ENCODE data around the gene TGM6. TPM values are rescaled to one million over a fixed set of nuclear protein-coding genes. Genes with fewer than 3 reads are reported as not detected.

TGM6 gene
- total RNA-seq, 1 experiment from 2014 or later: not detected

DNA sequence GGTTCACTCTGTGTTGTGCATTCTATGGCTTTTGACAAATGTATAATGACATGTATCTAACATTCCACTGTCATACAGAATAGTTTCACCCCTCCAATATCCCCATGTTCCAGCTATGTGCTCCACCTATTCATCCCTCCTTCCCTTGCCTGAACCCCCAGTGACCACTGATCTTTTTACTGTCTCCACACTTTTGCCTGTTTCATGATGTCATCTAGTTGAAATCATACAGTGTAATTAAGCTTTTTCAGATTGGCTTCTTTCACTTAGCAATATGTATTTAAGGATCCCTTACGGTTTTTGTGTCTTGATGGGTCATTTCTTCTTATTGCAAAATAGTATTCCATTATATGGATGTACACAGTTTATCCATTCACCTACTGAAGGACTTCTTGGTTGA, 39.8 kb downstream of the TGM6 start:
- H3K79me2 ChIP-seq (ENCODE audit: low read length): no peaks in the 10 kb centered on the region
- no peaks in the 10 kb centered on the region for H3K9me2 ChIP-seq (replicated peaks; ENCODE audit: insufficient read depth, low read length)
- no peak overlapping the region for H2AFZ ChIP-seq (ENCODE audit: low read length)
- H3K9me3 ChIP-seq (ENCODE audit: low read length): no peaks in the 10 kb centered on the region
- H3K9ac ChIP-seq (ENCODE audit: low read length): no peak overlapping the region
- H3K36me3 ChIP-seq (ENCODE audit: insufficient read depth, low read length): no peaks in the 10 kb centered on the region
- DNase-seq: peak; percentile 19
- H3K27ac ChIP-seq (ENCODE audit: low read length): no peak overlapping the region
- no peaks in the 10 kb centered on the region for H4K20me1 ChIP-seq (ENCODE audit: insufficient read depth, low read depth, low read length)
- no peak overlapping the region for H3K4me3 ChIP-seq (ENCODE audit: low read length)
- no peaks in the 10 kb centered on the region for H3K27me3 ChIP-seq (ENCODE audit: low read length)
- H3K4me1 ChIP-seq (ENCODE audit: low read length): no peaks in the 10 kb centered on the region
- no peak overlapping the region for H3K4me2 ChIP-seq (ENCODE audit: low read depth, low read length, poor library complexity, severe bottlenecking)

- H3K27ac ChIP-seq (ENCODE audit: low read length): no peak overlapping the region
- H3K9ac ChIP-seq (ENCODE audit: low read length): no peak overlapping the region
- no peak overlapping the region for H2AFZ ChIP-seq (ENCODE audit: low read length)
- no peak overlapping the region for H3K4me2 ChIP-seq (ENCODE audit: low read depth, low read length, poor library complexity, severe bottlenecking)
- no peaks in the 10 kb centered on the region for H4K20me1 ChIP-seq (ENCODE audit: insufficient read depth, low read depth, low read length)
- no peaks in the 10 kb centered on the region for H3K27me3 ChIP-seq (ENCODE audit: low read length)
- DNase-seq: no peak
- H3K79me2 ChIP-seq (ENCODE audit: low read length): no peaks in the 10 kb centered on the region
- no peaks in the 10 kb centered on the region for H3K4me1 ChIP-seq (ENCODE audit: low read length)
- no peaks in the 10 kb centered on the region for H3K36me3 ChIP-seq (ENCODE audit: insufficient read depth, low read length)
- no peaks in the 10 kb centered on the region for H3K9me2 ChIP-seq (replicated peaks; ENCODE audit: insufficient read depth, low read length)
- H3K9me3 ChIP-seq (ENCODE audit: low read length): no peaks in the 10 kb centered on the region
- no peak overlapping the region for H3K4me3 ChIP-seq (ENCODE audit: low read length)
Measured at GRCh38 chr20:2421247-2421646, 40.5 kb downstream of the TGM6 start.

DNA sequence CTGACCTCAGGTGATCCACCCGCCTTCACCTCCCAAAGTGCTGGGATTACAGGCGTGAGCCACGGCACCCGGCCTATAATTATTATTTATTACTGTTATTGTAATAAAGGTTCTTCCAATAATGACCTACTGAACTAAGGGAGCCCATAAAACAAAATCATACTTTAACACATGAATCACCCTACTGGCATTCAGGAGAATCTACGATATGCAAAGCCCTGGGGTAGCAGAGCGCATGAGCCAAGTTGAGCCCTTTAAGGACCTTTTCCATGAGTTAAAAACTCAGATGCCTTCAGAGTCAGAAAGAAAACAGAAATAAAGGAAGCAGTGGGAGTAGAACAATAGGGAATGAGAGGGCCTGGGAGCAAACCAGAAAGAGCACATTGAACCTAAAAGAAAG, 48.4 kb downstream of the TGM6 start:
- H2AFZ ChIP-seq (ENCODE audit: low read length): no peak overlapping the region
- H3K27ac ChIP-seq (ENCODE audit: low read length): no peak overlapping the region
- no peaks in the 10 kb centered on the region for H3K79me2 ChIP-seq (ENCODE audit: low read length)
- no peaks in the 10 kb centered on the region for H3K9me2 ChIP-seq (replicated peaks; ENCODE audit: insufficient read depth, low read length)
- H3K36me3 ChIP-seq (ENCODE audit: insufficient read depth, low read length): no peaks in the 10 kb centered on the region
- no peaks in the 10 kb centered on the region for H3K4me1 ChIP-seq (ENCODE audit: low read length)
- no peaks in the 10 kb centered on the region for H4K20me1 ChIP-seq (ENCODE audit: insufficient read depth, low read depth, low read length)
- H3K9me3 ChIP-seq (ENCODE audit: low read length): no peaks in the 10 kb centered on the region
- no peaks in the 10 kb centered on the region for H3K27me3 ChIP-seq (ENCODE audit: low read length)
- H3K4me3 ChIP-seq (ENCODE audit: low read length): no peak overlapping the region
- DNase-seq: no peak
- no peak overlapping the region for H3K4me2 ChIP-seq (ENCODE audit: low read depth, low read length, poor library complexity, severe bottlenecking)
- H3K9ac ChIP-seq (ENCODE audit: low read length): no peak overlapping the region

GRCh38 chr20:2430538-2430937, 49.8 kb downstream of the TGM6 start:
- Histone ChIP-seq H3K27me3 (ENCODE audit: low read length) (no peaks in the 10 kb centered on the region), H3K9ac (ENCODE audit: low read length) (no peak overlapping the region), H3K4me3 (ENCODE audit: low read length) (no peak overlapping the region), H4K20me1 (ENCODE audit: insufficient read depth, low read depth, low read length) (no peaks in the 10 kb centered on the region), H3K4me1 (ENCODE audit: low read length) (no peaks in the 10 kb centered on the region), H3K79me2 (ENCODE audit: low read length) (no peaks in the 10 kb centered on the region), H2AFZ (ENCODE audit: low read length) (no peak overlapping the region), H3K9me2 (replicated peaks; ENCODE audit: insufficient read depth, low read length) (no peaks in the 10 kb centered on the region), H3K9me3 (ENCODE audit: low read length) (no peaks in the 10 kb centered on the region), H3K36me3 (ENCODE audit: insufficient read depth, low read length) (no peaks in the 10 kb centered on the region), H3K4me2 (ENCODE audit: low read depth, low read length, poor library complexity, severe bottlenecking) (no peak overlapping the region), H3K27ac (ENCODE audit: low read length) (no peak overlapping the region)
- DNase-seq: no peak

- no peaks in the 10 kb centered on the region for H3K36me3 ChIP-seq (ENCODE audit: insufficient read depth, low read length)
- H3K4me1 ChIP-seq (ENCODE audit: low read length): no peaks in the 10 kb centered on the region
- no peaks in the 10 kb centered on the region for H3K9me3 ChIP-seq (ENCODE audit: low read length)
- H3K27me3 ChIP-seq (ENCODE audit: low read length): no peaks in the 10 kb centered on the region
- no peak overlapping the region for H3K4me3 ChIP-seq (ENCODE audit: low read length)
- no peaks in the 10 kb centered on the region for H3K9me2 ChIP-seq (replicated peaks; ENCODE audit: insufficient read depth, low read length)
- no peaks in the 10 kb centered on the region for H3K79me2 ChIP-seq (ENCODE audit: low read length)
- no peaks in the 10 kb centered on the region for H4K20me1 ChIP-seq (ENCODE audit: insufficient read depth, low read depth, low read length)
- H3K27ac ChIP-seq (ENCODE audit: low read length): no peak overlapping the region
- no peak overlapping the region for H2AFZ ChIP-seq (ENCODE audit: low read length)
- H3K4me2 ChIP-seq (ENCODE audit: low read depth, low read length, poor library complexity, severe bottlenecking): no peak overlapping the region
- no peak for DNase-seq
- no peak overlapping the region for H3K9ac ChIP-seq (ENCODE audit: low read length)
Measured at GRCh38 chr20:2431185-2431584, 50.5 kb downstream of the TGM6 start.

- H3K36me3 ChIP-seq (ENCODE audit: insufficient read depth, low read length): no peaks in the 10 kb centered on the region
- no peaks in the 10 kb centered on the region for H3K4me1 ChIP-seq (ENCODE audit: low read length)
- no peak overlapping the region for H3K4me2 ChIP-seq (ENCODE audit: low read depth, low read length, poor library complexity, severe bottlenecking)
- H3K79me2 ChIP-seq (ENCODE audit: low read length): no peaks in the 10 kb centered on the region
- H2AFZ ChIP-seq (ENCODE audit: low read length): no peak overlapping the region
- H3K9ac ChIP-seq (ENCODE audit: low read length): no peak overlapping the region
- no peak for DNase-seq
- no peaks in the 10 kb centered on the region for H3K9me2 ChIP-seq (replicated peaks; ENCODE audit: insufficient read depth, low read length)
- H3K4me3 ChIP-seq (ENCODE audit: low read length): no peak overlapping the region
- no peak overlapping the region for H3K27ac ChIP-seq (ENCODE audit: low read length)
- no peaks in the 10 kb centered on the region for H4K20me1 ChIP-seq (ENCODE audit: insufficient read depth, low read depth, low read length)
- H3K9me3 ChIP-seq (ENCODE audit: low read length): no peaks in the 10 kb centered on the region; the same call in 1 of the 2 replicates
- H3K27me3 ChIP-seq (ENCODE audit: low read length): no peaks in the 10 kb centered on the region
Measured at GRCh38 chr20:2446845-2447244, 66.1 kb downstream of the TGM6 start.

DNA sequence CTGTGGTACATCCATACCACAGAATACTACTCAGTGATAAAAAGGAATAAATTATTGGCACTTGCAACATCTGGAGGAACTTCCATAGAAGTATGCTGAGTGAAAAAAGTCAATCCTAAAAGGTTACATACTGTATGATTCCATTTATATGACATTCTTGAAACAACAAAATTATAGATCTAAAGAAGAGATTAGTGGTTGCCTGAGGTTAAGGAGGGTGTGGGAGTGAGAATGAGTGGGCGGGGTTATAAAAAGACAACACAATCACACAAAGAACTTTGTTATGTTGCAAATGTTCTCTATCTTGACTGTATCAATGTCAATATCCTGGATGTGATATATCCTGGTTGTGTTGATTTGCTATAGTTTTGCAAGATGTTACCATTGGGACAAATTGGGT, 68.7 kb downstream of the TGM6 start:
- Histone ChIP-seq H4K20me1 (ENCODE audit: insufficient read depth, low read depth, low read length) (no peaks in the 10 kb centered on the region), H3K9me2 (replicated peaks; ENCODE audit: insufficient read depth, low read length) (no peaks in the 10 kb centered on the region), H3K4me3 (ENCODE audit: low read length) (no peak overlapping the region), H3K36me3 (ENCODE audit: insufficient read depth, low read length) (no peaks in the 10 kb centered on the region), H3K27ac (ENCODE audit: low read length) (no peak overlapping the region), H2AFZ (ENCODE audit: low read length) (no peak overlapping the region), H3K27me3 (ENCODE audit: low read length) (no peaks in the 10 kb centered on the region), H3K79me2 (ENCODE audit: low read length) (no peaks in the 10 kb centered on the region), H3K9me3 (ENCODE audit: low read length) (no peaks in the 10 kb centered on the region; the same call in 1 of the 2 replicates), H3K9ac (ENCODE audit: low read length) (no peak overlapping the region), H3K4me1 (ENCODE audit: low read length) (no peaks in the 10 kb centered on the region), H3K4me2 (ENCODE audit: low read depth, low read length, poor library complexity, severe bottlenecking) (no peak overlapping the region)
- DNase-seq: no peak

DNA sequence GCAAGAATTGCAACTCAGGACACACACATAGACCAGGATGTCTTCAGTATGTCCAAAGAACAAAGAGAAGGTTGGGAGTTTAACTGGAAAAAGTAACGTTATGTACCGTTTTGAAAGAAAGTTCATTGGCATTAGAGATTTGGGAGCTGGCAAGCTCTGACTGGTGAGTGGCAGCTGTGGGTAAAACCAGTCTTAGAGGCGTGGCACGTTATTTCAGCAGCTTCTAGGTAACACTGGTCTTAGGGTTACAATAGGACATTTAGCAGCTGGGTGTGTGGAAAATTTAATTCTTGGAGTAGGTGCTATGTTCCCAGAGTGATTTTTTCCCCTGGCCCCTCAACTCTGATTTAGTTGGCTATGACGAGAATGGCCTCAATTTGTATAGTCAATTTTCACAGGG, 70.7 kb downstream of the TGM6 start:
- DNase-seq: no peak
- H3K27ac ChIP-seq (ENCODE audit: low read length): no peak overlapping the region
- no peak overlapping the region for H3K9ac ChIP-seq (ENCODE audit: low read length)
- H4K20me1 ChIP-seq (ENCODE audit: insufficient read depth, low read depth, low read length): no peaks in the 10 kb centered on the region
- no peaks in the 10 kb centered on the region for H3K36me3 ChIP-seq (ENCODE audit: insufficient read depth, low read length)
- no peak overlapping the region for H2AFZ ChIP-seq (ENCODE audit: low read length)
- no peaks in the 10 kb centered on the region for H3K9me2 ChIP-seq (replicated peaks; ENCODE audit: insufficient read depth, low read length)
- no peaks in the 10 kb centered on the region for H3K27me3 ChIP-seq (ENCODE audit: low read length)
- no peak overlapping the region for H3K4me2 ChIP-seq (ENCODE audit: low read depth, low read length, poor library complexity, severe bottlenecking)
- no peaks in the 10 kb centered on the region for H3K79me2 ChIP-seq (ENCODE audit: low read length)
- no peak overlapping the region for H3K4me3 ChIP-seq (ENCODE audit: low read length)
- no peaks in the 10 kb centered on the region for H3K4me1 ChIP-seq (ENCODE audit: low read length)
- no peaks in the 10 kb centered on the region; the same call in 1 of the 2 replicates for H3K9me3 ChIP-seq (ENCODE audit: low read length)
